Retinal pigment epithelial cell (primary cell): ENCODE results near the gene C16orf74.

ENCODE experiments used
- DNase-seq: peaks from one replicate; pipeline ENCODE4 v3.0.0-alpha.2; 2010; ENCODE audit warnings: low read depth
- H3K4me3 ChIP-seq: 2 replicates; pipeline ENCODE4 v1.5.1; 2011; ENCODE audit warnings: mild to moderate bottlenecking, low read length, control low read depth, moderate library complexity
- TF ChIP-seq, protein P1 (sequence below): conservative IDR thresholded peaks from 2 replicates; pipeline ENCODE4 v1.5.1; 2011; ENCODE audit warnings: low read depth, low read length, control low read depth, inconsistent platforms

The C16orf74 gene

DNA sequence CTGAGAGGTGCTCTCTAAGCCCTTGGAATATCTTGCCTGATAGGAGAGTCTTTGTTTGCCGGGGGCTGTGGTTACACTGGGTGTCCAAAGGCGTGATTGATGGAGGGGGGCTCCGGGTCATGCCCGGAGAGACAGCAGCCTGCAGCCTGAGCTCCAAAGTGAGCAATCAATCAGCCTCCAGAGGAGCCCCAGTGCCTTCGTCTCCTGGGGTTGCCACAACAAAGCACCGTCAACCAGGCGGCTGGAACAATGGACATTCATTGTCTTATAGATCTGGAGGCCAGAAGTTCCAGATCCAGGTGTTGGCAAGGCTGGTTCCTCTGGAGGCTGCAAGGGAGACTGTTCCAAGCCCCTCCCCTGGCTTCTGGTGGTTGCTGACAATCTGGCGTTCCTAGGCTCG, 38.1 kb downstream of the C16orf74 start:
- H3K4me3 ChIP-seq = no peak overlapping the region
- TF ChIP-seq, protein P1, sequence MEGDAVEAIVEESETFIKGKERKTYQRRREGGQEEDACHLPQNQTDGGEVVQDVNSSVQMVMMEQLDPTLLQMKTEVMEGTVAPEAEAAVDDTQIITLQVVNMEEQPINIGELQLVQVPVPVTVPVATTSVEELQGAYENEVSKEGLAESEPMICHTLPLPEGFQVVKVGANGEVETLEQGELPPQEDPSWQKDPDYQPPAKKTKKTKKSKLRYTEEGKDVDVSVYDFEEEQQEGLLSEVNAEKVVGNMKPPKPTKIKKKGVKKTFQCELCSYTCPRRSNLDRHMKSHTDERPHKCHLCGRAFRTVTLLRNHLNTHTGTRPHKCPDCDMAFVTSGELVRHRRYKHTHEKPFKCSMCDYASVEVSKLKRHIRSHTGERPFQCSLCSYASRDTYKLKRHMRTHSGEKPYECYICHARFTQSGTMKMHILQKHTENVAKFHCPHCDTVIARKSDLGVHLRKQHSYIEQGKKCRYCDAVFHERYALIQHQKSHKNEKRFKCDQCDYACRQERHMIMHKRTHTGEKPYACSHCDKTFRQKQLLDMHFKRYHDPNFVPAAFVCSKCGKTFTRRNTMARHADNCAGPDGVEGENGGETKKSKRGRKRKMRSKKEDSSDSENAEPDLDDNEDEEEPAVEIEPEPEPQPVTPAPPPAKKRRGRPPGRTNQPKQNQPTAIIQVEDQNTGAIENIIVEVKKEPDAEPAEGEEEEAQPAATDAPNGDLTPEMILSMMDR = no peak
- no peak for DNase-seq

DNA sequence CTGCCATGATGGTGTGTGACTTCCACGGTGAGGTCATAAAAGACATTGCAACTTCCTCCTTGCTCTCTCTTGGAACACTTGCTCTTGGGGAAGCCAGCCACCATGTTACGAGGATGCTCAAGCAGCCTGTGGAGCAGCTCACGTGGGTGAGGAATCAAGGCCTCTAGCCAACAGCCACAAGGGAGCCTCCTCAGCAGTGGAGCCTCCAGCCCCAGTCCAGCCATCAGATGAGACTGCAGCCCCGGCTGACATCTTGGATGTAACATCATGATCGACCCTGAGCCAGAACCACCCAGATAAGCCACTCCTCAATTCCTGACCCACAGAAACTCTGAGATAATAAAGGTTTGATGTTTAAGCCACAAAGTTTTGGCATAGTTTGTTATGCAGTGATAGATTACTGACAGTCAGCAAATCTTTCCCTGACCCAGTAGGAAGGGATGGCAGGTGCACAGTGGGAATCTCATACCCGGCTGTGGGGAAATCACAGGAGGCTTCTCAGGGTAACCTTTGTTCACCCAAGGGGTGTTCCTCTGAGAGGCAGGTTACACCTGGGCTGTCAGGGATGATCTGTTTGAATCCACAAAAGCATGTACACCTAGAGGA, 38.8 kb downstream of the C16orf74 start:
- H3K4me3 ChIP-seq = no peak overlapping the region
- no peak for DNase-seq
- TF ChIP-seq, protein P1 = no peak

DNA sequence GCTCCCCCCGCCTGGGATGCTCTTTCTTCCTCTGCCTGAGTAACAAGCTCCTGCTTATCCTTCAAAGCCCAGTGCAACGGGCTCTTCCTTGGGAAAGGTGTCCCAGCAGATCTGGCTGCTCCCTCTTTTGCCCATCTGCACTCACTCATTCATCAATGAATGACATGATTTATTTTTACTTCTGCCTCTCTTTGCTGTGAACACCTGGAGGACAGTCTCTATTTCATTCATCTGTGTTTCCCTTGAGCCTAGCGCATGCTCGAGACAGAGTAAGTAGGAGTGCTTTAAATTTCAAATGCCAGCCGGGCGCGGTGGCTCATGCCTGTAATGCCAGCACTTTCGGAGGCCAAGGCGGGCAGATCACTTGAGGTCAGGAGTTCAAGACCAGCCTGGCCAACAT, 40.2 kb downstream of the C16orf74 start:
- H3K4me3 ChIP-seq = no peak overlapping the region
- TF ChIP-seq, protein P1 = no peak
- no peak for DNase-seq

DNA sequence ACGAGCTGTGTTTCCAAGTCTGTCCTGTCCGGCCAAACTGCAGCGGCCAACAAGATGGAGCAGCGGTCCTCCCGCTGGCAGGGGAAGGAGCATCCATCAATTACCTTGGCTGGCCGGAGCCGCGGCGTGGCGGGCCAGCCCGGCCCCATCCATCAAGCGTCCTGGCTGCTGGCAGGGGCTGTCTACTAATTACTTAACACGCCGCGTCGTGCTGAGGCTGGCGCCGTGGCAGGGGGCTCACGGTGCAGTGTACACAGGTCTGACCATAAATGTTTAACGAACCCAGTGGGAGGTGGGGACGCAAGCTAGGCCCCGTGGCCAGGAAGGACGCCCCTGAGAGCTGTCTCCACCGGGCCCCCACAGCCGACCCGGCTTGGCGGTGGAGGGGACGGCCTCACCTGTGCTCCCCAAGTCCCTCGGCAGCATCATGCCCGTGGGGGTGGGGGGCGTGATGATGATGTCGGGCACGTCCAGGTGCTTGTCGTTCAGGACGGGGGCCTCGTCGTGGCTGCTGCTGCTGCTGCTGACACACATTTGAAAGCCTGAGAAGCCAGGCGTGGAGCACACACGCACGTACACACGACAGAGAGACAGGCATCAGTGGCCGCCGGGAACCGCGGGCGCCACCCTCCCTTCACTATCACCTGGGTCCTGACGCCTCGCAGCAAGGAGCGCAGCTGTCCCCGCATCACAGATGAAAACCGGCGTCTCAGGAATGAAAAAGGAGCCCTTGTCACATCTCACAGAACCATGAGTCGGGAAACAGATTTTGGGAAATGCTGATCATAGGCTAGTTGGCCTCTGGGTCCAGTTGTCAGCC, 40.9 kb downstream of the C16orf74 start:
- no peak for DNase-seq
- TF ChIP-seq, protein P1 = no peak
- H3K4me3 ChIP-seq = no peak overlapping the region

DNA sequence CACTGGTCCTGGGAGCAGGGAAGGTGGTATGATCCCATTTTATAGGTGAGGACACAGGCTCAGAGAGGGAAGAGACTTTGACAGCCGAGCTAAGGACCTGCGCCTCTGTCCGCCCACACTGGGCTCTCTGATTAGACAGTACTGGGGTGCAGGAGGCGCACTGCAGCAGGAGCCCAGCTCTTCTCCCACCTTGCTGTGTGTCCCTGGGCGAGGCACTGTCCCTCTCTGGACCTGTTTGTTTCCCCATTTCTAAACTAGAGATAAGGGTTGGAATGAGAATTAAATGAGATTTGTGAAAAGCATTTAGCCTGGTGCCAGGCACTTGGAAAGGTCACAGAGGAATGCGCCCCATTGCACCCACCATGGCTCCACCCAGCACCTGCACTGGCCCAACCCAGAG, 42.6 kb downstream of the C16orf74 start:
- DNase-seq = no peak
- no peak overlapping the region for H3K4me3 ChIP-seq
- TF ChIP-seq, protein P1 = no peak

DNA sequence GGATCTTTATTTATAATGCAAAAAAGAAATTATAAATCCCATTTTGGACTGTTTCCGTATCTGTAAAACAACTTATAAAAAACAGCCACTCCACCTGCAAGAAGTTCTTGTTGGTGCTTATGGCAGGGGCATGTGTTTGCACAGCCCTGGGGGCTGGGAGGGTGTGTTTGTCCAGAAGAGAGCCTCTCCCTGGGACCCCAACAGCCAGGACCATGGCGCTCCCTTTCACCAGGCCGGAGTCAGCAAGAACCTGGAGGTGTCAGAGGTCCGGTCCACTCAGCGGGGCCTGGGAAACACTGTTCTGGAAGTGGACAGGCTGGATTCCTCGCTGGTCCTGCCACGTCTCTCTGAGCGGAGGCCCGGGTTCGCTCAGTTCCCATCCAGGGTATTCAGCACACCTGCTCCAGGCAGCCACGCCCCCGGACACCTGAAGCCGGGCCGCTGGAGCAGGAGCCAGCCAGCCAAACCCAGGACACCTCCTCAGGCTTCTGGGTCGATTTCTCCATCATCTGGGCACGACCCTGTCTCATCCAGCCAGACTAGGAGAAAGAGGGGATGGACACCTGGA, 43.3 kb downstream of the C16orf74 start:
- TF ChIP-seq, protein P1 = no peak
- no peak overlapping the region for H3K4me3 ChIP-seq
- no peak for DNase-seq

DNA sequence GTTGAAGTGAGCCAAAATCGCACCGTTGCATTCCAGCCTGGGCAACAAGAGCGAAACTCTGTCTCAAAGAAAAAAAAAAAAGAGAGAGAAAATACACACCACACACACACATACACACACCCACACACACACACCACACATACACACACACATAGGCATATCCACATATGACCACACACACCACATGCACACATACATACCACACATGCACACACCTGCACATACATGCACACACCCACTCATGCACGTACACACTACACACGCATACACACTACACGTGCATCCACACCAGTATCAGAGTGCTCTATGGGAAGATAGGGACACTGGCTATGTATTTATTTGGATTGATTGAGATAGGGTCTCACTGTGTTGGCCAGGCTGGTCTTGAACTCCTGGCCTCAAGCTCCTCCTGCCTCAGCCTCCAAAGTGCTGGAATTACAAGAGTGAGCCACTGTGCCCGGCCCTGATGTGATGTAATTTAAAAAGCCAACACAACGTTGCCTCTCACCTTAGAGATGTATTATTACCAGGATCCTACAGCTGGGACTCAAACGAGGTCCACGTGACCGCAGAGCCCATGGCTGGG, 44.4 kb downstream of the C16orf74 start:
- DNase-seq = no peak
- no peak overlapping the region for H3K4me3 ChIP-seq
- TF ChIP-seq, protein P1 = no peak
